HepG2 (cell line): Measurements from ENCODE around the gene COBLL1. TPM values are rescaled to one million over a fixed set of nuclear protein-coding genes. Genes with fewer than 3 reads are reported as not detected.
A peak's percentile ranks its signal among the peaks of the same experiment; 100 is the strongest.

Experiments
- AGO2 ChIP-seq: fragments of 200-400 bp; formaldehyde crosslinking; optimal IDR thresholded peaks from 2 replicates; pipeline ENCODE3; 2017; ENCODE audit warnings: mild to moderate bottlenecking, low read depth, low read length, moderate library complexity
- ELF4 ChIP-seq: sonication (generic); formaldehyde crosslinking; IDR thresholded peaks from 2 replicates; pipeline ENCODE4 v1.5.0; 2020; ENCODE audit warnings: missing genetic modification reagents, mild to moderate bottlenecking, moderate library complexity, borderline replicate concordance
- KDM1A ChIP-seq: IDR thresholded peaks from 2 replicates; pipeline ENCODE4 v1.6.1; 2016; ENCODE audit warnings: missing compliant biosample characterization
- SRY ChIP-seq: sonication (generic); formaldehyde crosslinking; IDR thresholded peaks from 2 replicates; pipeline ENCODE4 v1.8.0; 2022; ENCODE audit warnings: mild to moderate bottlenecking, missing genetic modification reagents
- ZMYM2 ChIP-seq: sonication (generic); formaldehyde crosslinking; IDR thresholded peaks from 2 replicates; pipeline ENCODE4 v1.8.0; 2022; ENCODE audit warnings: mild to moderate bottlenecking, missing genetic modification reagents
- ZNF274 ChIP-seq: sonication (generic); formaldehyde crosslinking; IDR thresholded peaks from 2 replicates; pipeline ENCODE4 v1.5.1; 2020; ENCODE audit warnings: mild to moderate bottlenecking, missing genetic modification reagents
- ZNF33B ChIP-seq: sonication (generic); formaldehyde crosslinking; IDR thresholded peaks from 2 replicates; pipeline ENCODE4 v1.5.1; 2020; ENCODE audit warnings: mild to moderate bottlenecking, missing genetic modification reagents
- ZNF34 ChIP-seq: sonication (generic); formaldehyde crosslinking; IDR thresholded peaks from 2 replicates; pipeline ENCODE4 v1.4.0; 2020; ENCODE audit warnings: mild to moderate bottlenecking, missing genetic modification reagents, borderline replicate concordance
- polyA plus RNA-seq, 8 experiments: library from polyadenylated mRNA; depleted of rRNA in 3 of 8; stranded (reverse) in 7 of 8; unstranded in 1 of 8; fragments of >200 nt; fragmentation: Illumina TruSeq in 4 of 8; extraction: Trizol in 4 of 8; gene quantifications; 2 replicates each; pipeline versions ENCODE4 v1.2.1 to v1.2.3, GENCODE V29; 2011 to 2016; ENCODE audit warnings: low read depth in 4 of 8, missing spikeins in 1 of 8, mixed read lengths in 1 of 8; ENCODE audit not compliant: insufficient read depth in 1 of 8
- total RNA-seq, 5 experiments: library from RNA; depleted of rRNA; stranded (reverse); fragments of >200 nt; fragmentation: Illumina TruSeq; extraction: Trizol; gene quantifications; 2 replicates each; pipeline ENCODE4 v1.2.3, GENCODE V29; 2016; ENCODE audit warnings: low read depth in 1 of 5
- TF ChIP-seq, protein P1 (sequence below): sonication (generic); formaldehyde crosslinking; IDR thresholded peaks from 2 replicates; pipeline ENCODE4 v1.5.0; 2020; ENCODE audit warnings: mild to moderate bottlenecking, missing genetic modification reagents, borderline replicate concordance
- TF ChIP-seq, protein P2 (sequence below): sonication (generic); formaldehyde crosslinking; IDR thresholded peaks from 2 replicates; pipeline ENCODE4 v1.5.1; 2020; ENCODE audit warnings: mild to moderate bottlenecking, missing genetic modification reagents
- TF ChIP-seq, protein P3 (sequence below): sonication (generic); formaldehyde crosslinking; IDR thresholded peaks from 2 replicates; pipeline ENCODE4 v1.5.1; 2020; ENCODE audit warnings: mild to moderate bottlenecking, missing genetic modification reagents, moderate library complexity
- TF ChIP-seq, protein P4 (sequence below): sonication (generic); formaldehyde crosslinking; IDR thresholded peaks from 2 replicates; pipeline ENCODE4 v1.4.0; 2020; ENCODE audit warnings: missing genetic modification reagents, mild to moderate bottlenecking, borderline replicate concordance

COBLL1 gene
- total and polyA plus RNA-seq, 2 of the 13 experiments (the other 11 are each of a cell fraction or from before 2014, with no cell fraction given): 32.6 to 86.8 TPM

DNA sequence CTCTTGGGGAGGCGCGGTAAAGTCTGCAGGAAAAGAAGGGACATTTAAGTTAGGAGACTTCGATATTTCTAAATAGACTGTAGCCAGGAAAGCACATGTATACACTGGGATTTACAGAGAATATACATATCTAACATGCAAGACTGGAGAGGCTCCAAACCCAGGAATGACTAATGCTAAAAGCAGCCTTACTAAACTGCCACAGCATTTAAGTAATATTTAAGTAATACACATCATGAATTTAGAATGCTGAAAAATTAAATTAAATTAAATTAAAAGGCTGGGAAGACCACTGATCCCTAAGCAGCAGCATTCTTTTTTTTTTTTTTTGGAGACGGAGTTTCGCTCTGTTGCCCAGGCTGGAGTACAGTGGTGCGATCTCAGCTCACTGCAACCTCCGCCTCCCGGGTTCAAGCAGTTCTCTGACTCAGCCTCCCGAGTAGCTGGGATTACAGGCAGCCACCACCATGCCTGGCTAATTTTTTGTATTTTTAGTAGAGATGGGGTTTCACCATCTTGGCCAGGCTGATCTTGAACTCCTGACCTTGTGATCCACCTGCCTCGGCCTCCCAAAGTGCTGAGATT lies 131.3 kb downstream of the COBLL1 start (continued):
- TF ChIP-seq, protein P1, sequence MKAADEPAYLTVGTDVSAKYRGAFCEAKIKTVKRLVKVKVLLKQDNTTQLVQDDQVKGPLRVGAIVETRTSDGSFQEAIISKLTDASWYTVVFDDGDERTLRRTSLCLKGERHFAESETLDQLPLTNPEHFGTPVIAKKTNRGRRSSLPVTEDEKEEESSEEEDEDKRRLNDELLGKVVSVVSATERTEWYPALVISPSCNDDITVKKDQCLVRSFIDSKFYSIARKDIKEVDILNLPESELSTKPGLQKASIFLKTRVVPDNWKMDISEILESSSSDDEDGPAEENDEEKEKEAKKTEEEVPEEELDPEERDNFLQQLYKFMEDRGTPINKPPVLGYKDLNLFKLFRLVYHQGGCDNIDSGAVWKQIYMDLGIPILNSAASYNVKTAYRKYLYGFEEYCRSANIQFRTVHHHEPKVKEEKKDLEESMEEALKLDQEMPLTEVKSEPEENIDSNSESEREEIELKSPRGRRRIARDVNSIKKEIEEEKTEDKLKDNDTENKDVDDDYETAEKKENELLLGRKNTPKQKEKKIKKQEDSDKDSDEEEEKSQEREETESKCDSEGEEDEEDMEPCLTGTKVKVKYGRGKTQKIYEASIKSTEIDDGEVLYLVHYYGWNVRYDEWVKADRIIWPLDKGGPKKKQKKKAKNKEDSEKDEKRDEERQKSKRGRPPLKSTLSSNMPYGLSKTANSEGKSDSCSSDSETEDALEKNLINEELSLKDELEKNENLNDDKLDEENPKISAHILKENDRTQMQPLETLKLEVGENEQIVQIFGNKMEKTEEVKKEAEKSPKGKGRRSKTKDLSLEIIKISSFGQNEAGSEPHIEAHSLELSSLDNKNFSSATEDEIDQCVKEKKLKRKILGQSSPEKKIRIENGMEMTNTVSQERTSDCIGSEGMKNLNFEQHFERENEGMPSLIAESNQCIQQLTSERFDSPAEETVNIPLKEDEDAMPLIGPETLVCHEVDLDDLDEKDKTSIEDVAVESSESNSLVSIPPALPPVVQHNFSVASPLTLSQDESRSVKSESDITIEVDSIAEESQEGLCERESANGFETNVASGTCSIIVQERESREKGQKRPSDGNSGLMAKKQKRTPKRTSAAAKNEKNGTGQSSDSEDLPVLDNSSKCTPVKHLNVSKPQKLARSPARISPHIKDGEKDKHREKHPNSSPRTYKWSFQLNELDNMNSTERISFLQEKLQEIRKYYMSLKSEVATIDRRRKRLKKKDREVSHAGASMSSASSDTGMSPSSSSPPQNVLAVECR (CRISPR knock-in tag): 0 out of 2 replicates have a peak, but pooled peaks have one; percentile 23
- TF ChIP-seq, protein P2, sequence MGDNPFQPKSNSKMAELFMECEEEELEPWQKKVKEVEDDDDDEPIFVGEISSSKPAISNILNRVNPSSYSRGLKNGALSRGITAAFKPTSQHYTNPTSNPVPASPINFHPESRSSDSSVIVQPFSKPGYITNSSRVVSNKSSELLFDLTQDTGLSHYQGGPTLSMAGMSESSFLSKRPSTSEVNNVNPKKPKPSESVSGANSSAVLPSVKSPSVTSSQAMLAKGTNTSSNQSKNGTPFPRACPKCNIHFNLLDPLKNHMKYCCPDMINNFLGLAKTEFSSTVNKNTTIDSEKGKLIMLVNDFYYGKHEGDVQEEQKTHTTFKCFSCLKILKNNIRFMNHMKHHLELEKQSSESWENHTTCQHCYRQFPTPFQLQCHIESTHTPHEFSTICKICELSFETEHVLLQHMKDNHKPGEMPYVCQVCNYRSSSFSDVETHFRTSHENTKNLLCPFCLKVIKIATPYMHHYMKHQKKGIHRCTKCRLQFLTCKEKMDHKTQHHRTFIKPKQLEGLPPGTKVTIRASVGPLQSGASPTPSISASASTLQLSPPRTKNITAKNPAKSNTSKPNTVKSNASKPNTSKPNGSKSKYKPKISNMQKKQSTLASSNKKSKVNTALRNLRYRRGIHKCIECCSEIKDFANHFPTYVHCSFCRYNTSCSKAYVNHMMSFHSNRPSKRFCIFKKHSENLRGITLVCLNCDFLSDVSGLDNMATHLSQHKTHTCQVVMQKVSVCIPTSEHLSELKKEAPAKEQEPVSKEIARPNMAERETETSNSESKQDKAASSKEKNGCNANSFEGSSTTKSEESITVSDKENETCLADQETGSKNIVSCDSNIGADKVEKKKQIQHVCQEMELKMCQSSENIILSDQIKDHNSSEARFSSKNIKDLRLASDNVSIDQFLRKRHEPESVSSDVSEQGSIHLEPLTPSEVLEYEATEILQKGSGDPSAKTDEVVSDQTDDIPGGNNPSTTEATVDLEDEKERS (CRISPR knock-in tag): 0 out of 2 replicates have a peak, but pooled peaks have one; percentile 16
- TF ChIP-seq ZNF34 (CRISPR knock-in tag): peak; percentile 86; the same call in 1 of the 2 replicates
- TF ChIP-seq, protein P3, sequence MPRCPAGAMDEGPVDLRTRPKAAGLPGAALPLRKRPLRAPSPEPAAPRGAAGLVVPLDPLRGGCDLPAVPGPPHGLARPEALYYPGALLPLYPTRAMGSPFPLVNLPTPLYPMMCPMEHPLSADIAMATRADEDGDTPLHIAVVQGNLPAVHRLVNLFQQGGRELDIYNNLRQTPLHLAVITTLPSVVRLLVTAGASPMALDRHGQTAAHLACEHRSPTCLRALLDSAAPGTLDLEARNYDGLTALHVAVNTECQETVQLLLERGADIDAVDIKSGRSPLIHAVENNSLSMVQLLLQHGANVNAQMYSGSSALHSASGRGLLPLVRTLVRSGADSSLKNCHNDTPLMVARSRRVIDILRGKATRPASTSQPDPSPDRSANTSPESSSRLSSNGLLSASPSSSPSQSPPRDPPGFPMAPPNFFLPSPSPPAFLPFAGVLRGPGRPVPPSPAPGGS (CRISPR knock-in tag): 0 out of 2 replicates have a peak, but pooled peaks have one; percentile 27
- 0 out of 2 replicates have a peak, but pooled peaks have one; percentile 52 for TF ChIP-seq SRY (CRISPR knock-in tag)
- TF ChIP-seq KDM1A: peak; percentile 70; the same call in 1 of the 2 replicates
- 0 out of 2 replicates have a peak, but pooled peaks have one; percentile 57 for TF ChIP-seq ELF4
- TF ChIP-seq, protein P4, sequence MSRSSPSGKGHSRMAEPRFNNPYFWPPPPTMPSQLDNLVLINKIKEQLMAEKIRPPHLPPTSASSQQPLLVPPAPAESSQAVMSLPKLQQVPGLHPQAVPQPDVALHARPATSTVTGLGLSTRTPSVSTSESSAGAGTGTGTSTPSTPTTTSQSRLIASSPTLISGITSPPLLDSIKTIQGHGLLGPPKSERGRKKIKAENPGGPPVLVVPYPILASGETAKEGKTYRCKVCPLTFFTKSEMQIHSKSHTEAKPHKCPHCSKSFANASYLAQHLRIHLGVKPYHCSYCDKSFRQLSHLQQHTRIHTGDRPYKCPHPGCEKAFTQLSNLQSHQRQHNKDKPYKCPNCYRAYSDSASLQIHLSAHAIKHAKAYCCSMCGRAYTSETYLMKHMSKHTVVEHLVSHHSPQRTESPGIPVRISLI (CRISPR knock-in tag): peak; percentile 46; the same call in 1 of the 2 replicates
- peak; percentile 86 for TF ChIP-seq AGO2
- 0 out of 2 replicates have a peak, but pooled peaks have one; percentile 27 for TF ChIP-seq ZNF33B (CRISPR knock-in tag)
- TF ChIP-seq ZNF274 (CRISPR knock-in tag): peak; percentile 53; the same call in 1 of the 2 replicates
- peak; percentile 78; the same call in 1 of the 2 replicates for TF ChIP-seq ZMYM2
